ENCODE results near the gene SS18L1. TPM values are rescaled to one million over a fixed set of nuclear protein-coding genes. Genes with fewer than 3 reads are reported as not detected.

The SS18L1 gene
- total RNA-seq, 1 donor from 2014 or later: 8.1 TPM

DNA sequence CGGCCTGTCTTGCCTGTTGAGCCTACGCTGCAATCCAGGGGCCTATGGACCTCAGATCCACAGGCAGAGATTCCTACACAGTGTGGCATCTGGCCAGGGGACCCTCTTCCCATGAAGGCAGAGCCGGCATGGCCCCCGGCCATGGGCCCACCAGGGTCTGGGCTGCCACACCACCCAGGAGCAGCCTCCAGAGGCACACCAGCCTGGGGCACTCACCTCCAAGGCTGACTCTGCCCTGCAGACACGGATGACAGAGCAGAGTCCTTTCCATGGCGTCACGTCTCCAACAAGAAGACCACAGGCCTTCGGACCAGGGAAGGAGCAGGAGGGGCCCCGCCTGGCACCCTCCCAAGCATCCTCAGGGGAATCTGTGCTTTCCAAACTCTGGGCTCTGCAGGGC is 80.0 kb downstream of the SS18L1 start:
- DNase-seq (ENCODE audit: low read depth in 2 of 2): no peak

DNA sequence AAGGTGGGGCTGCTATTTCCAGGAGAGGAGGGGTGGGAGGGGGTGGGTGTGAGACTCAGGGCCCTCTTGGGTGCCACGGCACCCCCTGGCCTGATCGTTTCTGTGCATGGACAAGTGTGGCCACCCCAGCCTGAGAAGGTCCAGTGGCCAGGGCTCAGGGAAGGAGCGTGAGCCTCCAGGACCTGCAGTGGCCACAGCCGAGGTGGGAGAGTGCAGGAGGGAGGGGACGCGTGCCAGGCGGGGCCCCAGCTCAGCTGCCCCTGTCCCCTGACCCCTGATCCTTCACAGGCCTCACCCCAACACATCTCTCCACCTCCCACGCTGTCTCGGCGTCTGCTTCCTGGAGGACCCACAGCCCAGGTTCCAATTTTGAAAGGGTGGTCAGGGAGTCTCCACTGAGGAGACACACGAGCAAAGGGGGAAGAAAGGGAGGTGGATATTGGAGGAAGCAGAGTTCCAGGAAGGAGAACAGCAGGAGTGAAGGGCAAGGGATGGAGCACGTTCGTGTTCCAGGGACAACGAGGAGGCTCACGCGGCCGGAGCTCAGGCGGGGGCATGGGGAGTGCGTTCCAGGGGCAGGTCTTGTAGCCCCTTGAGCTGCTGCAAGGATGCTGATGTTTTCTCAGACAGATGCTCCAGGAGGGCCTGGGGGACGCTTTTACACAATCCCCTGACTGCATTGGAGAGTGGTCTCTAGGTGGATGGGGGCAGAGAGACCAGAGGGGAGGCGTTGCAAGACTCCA is 80.7 kb downstream of the SS18L1 start:
- DNase-seq (ENCODE audit: low read depth in 2 of 2): no peak

DNA sequence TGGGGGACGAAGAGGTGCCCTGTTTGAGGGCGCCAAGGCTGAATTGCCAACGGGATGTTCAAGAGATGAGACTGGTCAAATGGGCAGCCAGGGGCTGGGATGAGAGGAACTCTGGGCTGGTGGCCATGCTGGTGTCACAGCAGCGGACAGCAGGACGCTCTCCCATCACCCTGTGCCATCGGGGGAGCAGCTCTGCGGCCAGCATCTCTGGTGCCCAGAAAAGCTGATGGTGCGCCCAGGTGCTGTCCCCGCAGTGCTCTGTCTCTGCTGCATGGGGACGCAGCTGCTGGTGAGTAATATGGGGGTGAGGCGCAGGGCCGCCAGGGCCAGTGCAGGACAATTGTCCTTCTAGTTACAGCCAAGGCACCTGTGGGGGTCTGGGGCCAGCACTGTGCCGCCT is 81.5 kb downstream of the SS18L1 start:
- no peak for DNase-seq (ENCODE audit: low read depth in 2 of 2)

DNA sequence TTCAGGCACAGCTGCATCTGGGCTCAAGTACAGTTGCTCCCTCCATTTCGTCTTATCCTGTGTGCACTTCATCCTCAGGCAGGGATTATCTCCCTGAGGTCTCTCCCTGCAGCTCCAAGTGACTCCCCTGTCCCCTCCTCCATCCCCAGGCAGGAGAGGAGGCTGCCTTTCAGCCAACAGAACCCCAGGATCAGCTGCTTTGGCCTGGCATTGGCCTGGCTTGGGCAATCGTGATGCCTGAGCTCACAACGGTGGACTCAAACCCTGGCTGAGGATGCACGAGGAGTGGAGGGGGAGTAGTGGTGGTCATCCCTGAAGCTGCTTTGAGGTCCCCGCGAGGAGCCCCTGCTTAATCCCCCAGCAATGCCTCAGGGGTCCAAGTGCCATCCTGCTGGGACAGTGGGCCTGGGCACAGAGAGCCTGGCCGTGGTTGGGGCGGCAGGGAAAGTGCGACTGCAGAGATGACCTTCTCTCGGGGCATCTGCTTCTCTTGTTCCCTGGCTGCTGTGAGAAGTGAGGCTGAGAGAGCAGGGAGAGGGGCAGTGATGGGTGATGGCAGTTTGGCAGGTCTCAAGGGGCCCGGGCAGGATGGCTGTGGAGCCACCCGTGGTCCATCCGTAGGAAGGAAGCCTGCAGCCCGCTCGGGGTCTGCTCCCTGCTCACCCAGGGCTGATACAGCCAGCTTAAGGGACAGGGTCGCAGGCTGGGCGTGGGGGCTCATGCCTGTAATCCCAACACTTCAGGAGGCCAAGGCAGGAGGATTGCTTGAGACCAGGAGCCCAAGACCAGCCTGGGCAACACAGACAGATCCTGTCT is 82.5 kb downstream of the SS18L1 start:
- no peak for DNase-seq (ENCODE audit: low read depth in 2 of 2)

DNA sequence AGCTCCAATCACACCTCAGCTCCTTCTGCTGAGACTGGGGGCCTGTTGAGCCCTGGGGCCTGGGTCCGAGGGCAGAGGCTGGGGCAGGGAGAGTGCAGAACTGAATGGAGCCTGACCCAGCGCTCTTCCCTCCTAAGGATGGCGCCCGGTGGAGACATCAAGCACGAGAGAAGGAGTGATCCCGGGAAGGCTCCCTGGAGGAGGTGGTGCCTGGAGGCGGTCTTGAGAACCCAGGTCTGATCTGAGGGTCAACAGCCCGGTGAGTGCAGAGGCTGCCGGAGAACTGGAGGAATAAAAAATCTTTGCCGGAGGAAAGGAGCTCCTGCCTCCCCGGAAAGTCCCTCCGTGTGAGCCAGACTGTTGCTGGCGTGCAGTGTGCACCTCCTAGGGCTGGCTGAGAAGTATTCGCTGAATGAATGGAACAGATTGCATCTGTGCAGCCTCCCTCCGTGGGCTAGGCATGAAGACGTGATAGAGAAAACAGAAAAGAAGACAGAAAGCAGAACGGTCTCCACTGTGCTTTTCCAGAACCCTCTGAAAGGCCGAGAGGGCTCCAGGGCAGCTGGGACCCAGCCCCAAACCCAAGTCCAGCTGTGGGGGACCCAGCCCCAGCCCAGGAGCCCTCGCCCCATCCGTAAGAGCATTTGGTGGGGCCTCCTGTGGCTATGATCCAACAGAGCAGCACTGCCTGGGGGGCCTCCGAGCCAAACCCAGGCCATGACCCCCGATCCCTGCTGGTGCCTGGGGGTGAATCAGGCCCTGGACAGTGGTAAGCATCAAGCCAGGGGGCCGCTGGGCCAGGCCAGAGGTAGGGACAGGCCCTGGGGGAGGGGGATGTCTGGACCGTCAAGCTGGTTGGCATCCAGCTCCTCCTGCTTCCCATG is 83.4 kb downstream of the SS18L1 start:
- no peak for DNase-seq (ENCODE audit: low read depth in 2 of 2)

DNA sequence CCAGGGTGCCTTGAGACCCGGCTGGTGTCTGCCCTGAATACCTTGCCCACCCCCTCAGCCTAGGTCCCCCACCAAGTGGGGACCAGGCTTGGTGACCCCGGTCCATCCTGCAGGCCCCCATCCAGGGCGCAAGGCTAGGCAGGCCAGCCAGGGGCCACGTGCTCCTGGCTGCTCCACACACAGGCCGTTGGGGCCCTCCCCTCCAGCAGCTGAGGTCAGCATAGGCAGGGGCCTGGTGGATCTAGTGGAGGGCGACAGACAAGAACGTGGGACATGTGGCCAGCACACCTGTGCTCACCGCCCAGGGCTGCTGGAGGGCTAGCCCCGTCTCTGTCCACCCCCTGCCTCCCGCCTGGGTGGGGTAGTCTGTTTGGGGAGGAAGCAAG is 84.0 kb downstream of the SS18L1 start:
- DNase-seq (ENCODE audit: low read depth in 2 of 2): no peak

DNA sequence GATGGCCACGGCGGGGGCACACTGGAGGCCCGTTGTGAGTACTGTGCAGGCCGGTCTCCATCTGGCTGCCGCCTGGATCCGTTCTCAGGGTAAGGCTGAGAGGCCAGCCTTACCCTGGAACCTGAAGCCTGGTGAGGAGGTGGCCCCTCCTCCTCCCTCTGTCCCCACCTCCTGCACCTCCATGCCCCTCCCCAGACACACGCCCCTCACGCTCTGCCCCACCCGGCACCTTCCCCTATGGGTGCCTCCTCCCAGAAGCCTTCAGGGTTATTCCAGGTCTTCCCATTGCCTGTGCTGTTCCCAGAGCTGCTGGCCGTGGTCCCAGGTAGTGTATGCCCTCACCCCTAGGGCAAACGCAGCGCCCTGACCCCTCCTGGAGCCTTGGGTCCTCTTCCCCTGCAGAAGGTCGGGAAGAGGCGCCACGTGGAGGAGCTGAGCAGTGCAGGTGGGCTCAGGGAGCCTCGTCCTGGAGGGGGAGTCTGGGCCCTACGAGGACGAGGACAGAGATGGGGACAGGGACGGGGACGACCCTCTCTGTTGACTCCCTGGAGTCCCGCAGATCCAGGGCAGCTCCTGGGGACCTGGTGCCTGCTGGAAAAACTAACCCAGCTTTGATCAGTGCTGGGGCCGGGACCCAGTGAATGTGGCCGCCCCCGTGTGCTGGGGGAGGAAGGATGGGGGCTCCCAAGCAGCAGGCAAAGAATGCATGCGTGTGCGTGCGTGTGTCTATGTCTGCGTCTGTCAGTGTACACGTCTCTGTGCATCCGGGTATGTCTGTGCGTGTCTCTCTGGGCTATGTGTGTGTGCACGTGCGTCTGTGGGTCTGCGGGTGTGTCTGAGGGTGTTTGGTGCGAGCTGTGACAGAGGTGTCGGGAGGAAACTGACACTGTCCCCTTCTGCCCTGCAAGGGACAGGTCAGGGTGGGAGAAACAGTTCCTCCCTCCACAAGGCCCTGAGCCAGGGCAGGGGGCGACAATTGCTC is 84.7 kb downstream of the SS18L1 start:
- no peak for DNase-seq (ENCODE audit: low read depth in 2 of 2)

DNA sequence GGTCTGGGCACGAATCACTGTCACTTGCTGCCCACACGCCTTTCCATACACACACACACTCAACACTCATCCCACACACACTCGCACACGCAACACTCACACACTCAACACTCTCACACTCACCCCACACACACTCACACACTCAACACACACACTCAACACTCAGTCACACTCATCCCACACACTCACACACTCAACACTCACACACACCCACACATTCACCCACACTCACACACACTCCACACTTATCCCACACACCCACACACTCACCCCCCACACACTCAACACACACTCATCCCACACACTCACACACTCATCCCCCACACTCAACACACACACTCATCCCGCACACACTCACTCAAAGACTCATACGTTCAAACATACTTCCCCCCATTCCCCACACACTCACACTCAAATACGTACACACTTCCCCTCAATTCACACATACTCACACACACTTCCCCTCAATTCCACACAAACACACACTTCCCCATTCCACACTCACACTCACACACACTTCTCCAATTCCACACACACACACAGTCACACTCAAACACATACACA is 85.5 kb downstream of the SS18L1 start:
- no peak for DNase-seq (ENCODE audit: low read depth in 2 of 2)

DNA sequence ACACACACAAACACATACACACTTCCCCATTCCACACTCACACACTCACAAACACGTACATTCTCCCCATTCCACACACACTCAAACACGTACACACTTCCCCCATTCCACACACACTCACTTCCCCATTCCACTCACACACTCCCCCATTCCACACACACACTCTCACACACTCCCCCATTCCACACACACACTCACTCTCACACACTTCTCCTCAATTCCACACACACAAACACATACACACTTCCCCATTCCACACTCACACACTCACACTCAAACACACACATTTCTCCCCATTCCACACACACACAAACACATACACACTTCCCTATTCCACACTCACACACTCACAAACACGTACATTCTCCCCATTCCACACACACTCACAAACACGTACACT is 86.1 kb downstream of the SS18L1 start:
- no peak for DNase-seq (ENCODE audit: low read depth in 2 of 2)

DNA sequence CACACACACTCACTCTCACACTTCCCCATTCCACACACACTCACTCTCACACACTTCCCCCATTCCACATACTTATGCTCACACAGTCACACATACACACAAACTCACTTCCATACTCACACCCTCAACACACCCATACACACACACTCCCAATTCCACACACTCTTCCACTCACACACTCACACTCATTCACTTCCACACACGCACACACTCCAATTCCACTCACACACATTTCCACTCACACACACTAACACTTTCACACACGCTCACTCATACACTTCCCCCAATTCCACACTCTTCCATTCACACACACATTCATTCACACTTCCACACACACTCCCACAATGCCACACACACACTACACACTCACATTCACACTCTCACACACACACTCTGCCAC is 86.7 kb downstream of the SS18L1 start:
- DNase-seq (ENCODE audit: low read depth in 2 of 2): no peak

DNA sequence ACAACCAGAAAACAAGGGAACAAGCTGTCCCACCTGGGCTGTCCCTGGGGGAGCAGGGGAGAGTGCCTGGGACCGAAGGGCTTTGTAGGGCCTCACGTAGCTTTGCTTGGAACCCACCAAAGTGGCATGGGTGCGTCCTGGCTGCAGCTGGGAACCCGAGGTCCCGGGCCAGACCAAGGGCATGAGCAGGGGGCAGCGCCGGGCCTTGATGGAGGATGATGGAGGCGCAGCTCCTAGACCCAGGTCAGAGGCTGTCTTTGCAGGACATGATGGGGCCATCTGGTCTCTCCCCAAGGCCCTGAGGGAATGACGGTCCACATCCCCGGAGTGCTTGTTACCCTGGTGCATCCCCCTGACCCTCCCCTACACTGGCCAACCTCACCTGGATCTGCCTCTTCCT is 87.1 kb downstream of the SS18L1 start:
- no peak for DNase-seq (ENCODE audit: low read depth in 2 of 2)

DNA sequence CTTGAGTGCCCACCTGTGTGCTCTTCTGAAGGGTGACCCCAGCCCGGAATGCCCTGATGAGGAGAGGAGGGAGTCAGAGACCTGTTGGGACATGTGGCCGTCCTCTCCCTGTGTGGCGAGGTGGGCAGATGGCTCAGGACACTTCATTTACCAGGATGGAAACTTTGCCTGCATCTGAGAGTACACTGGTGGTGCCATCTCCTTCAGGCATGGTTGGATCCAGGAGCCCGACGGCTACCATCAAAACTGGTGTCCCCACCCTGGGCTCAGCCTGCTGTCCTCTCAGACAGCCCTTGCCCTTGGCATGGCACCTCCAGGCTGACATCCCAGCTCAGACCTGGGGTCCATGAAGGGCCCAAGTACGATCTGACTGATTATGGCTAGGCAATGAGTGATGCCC is 87.7 kb downstream of the SS18L1 start:
- DNase-seq (ENCODE audit: low read depth in 2 of 2): no peak

Other genes with a start within 250 kb of the SS18L1 start
- gene TAF4, start 77.9 kb upstream of the SS18L1 start, total RNA-seq: 1.3 and 2.6 TPM in 2 replicates
- gene LSM14B, start 21.3 kb upstream of the SS18L1 start, total RNA-seq: 21.1 and 25.0 TPM in 2 replicates
- gene PSMA7, start 375 bp upstream of the SS18L1 start, total RNA-seq: 293 and 309 TPM in 2 replicates
- 7.4 and 10.9 TPM in 2 replicates for gene MTG2, start 39.3 kb downstream of the SS18L1 start, total RNA-seq
- not detected in 2 replicates for gene HRH3, start 76.5 kb downstream of the SS18L1 start, total RNA-seq
- gene OSBPL2, start 94.8 kb downstream of the SS18L1 start, total RNA-seq: 18.7 and 34.9 TPM in 2 replicates
- 69.4 and 77.6 TPM in 2 replicates for gene ADRM1, start 159.2 kb downstream of the SS18L1 start, total RNA-seq
- 5.4 and 14.2 TPM in 2 replicates for gene LAMA5, start 223.5 kb downstream of the SS18L1 start, total RNA-seq
- gene RPS21, start 243.3 kb downstream of the SS18L1 start, total RNA-seq: 960 and 1,048 TPM in 2 replicates